GM19238 (cell line): ENCODE results near the gene OVCA2.

ENCODE experiments used
- DNase-seq: peaks from one replicate; pipeline ENCODE4 v3.0.0; 2011; ENCODE audit warnings: low spot score; ENCODE audit not compliant: insufficient read length

The OVCA2 gene

DNA sequence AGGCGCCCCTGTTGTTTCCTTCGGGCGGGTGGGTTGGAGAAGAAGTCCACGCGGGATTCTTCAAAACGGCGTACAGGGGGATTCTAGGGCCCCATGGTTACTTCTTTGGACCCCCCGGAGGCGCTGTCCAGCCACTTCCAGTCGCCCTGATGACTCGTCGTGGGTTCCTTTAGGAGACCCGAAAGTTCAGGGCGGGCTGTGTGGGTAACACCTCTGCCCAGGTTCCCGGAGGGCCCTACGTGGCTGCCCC, 12.4 kb downstream of the OVCA2 start:
- DNase-seq: no peak

DNA sequence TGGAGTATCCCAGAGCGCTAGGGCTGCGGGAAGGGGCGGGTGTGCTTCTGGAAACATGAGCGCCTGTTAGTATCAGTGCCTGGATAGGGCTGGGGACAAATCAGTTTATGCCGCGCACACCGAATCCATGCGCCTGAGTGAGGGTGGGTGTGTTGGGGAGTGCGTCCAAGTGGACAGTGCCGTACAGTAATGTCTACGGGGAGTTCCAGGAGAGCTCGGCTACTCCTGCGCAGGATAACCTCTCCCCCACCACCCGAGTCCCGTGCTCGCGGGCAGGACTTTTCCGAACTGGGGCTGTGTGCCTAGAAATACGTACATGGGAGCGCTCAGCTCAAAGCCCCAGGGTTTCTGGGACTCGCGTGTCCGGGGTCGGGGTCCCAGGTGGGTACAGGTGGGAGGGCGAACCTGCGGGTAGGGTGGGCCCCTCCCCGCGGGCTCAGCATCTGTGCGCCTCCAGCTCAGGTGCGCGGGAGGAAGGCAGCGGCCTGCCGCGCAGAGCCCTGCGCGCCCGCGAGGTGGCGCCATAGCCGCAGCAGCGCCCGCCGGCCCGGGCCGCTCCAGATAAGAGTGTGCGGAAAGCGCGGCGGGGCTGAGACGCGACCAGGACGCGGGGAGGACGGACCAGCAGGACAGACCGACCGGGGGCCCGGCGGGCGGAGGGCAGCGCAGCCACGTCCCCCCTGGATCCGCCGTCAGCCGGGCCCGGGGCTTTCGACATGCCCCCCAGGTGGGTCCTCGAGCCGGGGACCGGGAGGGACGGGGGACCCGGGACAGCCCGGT, 12.9 kb downstream of the OVCA2 start, which contains the start of gene HIC1:
Gene HIC1 (plus strand): TSS at position 592 of the 780 bp plus-strand sequence. CDS start 1,588 bp downstream, outside the sequence.
- peak; percentile 89 for DNase-seq

DNA sequence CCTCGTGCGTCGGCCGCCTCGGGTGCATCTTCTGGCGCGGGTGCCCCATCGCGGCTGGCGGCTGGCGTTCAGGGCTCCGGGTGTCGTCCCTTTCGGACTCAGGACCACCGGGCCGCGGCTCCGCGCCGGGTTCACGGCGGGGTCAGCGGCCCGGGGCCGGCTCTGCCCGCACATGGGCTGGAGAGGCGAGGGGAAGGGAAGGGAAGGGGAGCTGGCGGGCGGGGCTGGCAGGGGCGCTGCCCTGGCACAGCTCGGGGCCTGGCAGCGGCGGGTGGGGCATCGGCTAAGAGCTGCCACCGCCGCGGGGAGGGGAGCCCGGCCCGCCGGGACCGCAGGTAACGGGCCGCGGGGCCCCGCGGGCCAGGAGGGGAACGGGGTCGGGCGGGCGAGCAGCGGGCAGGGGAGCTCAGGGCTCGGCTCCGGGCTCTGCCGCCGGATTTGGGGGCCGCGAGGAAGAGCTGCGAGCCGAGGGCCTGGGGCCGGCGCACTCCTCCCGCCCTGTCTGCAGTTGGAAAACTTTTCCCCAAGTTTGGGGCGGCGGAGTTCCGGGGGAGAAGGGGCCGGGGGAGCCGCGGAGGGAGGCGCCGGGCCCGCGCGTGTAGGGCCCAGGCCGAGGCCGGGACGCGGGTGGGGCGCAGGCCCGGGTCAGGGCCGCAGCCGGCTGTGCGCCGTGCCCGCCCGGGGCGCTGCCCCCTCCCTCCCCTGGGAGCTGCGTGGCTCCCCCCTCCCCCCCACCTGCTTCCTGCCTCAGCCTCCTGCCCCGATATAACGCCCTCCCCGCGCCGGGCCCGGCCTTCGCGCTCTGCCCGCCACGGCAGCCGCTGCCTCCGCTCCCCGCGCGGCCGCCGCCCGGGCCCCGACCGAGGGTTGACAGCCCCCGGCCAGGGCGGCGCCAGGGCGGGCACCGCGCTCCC, 13.7 kb downstream of the OVCA2 start:
- DNase-seq: peak; percentile 78

DNA sequence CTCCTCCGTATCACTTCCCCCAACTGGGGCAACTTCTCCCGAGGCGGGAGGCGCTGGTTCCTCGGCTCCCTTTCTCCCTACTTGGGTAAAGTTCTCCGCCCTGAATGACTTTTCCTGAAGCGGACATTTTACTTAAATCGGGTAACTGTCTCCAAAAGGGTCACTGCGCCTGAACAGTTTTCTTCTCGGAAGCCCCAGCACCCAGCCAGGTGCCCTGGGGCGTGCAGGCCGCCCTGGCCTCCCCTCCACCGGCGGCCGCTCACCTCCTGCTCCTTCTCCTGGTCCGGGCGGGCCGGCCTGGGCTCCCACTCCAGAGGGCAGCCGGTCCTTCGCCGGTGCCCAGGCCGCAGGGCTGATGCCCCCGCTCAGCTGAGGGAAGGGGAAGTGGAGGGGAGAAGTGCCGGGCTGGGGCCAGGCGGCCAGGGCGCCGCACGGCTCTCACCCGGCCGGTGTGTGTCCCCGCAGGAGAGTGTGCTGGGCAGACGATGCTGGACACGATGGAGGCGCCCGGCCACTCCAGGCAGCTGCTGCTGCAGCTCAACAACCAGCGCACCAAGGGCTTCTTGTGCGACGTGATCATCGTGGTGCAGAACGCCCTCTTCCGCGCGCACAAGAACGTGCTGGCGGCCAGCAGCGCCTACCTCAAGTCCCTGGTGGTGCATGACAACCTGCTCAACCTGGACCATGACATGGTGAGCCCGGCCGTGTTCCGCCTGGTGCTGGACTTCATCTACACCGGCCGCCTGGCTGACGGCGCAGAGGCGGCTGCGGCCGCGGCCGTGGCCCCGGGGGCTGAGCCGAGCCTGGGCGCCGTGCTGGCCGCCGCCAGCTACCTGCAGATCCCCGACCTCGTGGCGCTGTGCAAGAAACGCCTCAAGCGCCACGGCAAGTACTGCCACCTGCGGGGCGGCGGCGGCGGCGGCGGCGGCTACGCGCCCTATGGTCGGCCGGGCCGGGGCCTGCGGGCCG, 14.7 kb downstream of the OVCA2 start:
- DNase-seq: peak; percentile 68

DNA sequence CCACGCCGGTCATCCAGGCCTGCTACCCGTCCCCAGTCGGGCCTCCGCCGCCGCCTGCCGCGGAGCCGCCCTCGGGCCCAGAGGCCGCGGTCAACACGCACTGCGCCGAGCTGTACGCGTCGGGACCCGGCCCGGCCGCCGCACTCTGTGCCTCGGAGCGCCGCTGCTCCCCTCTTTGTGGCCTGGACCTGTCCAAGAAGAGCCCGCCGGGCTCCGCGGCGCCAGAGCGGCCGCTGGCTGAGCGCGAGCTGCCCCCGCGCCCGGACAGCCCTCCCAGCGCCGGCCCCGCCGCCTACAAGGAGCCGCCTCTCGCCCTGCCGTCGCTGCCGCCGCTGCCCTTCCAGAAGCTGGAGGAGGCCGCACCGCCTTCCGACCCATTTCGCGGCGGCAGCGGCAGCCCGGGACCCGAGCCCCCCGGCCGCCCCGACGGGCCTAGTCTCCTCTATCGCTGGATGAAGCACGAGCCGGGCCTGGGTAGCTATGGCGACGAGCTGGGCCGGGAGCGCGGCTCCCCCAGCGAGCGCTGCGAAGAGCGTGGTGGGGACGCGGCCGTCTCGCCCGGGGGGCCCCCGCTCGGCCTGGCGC, 15.4 kb downstream of the OVCA2 start:
- no peak for DNase-seq

DNA sequence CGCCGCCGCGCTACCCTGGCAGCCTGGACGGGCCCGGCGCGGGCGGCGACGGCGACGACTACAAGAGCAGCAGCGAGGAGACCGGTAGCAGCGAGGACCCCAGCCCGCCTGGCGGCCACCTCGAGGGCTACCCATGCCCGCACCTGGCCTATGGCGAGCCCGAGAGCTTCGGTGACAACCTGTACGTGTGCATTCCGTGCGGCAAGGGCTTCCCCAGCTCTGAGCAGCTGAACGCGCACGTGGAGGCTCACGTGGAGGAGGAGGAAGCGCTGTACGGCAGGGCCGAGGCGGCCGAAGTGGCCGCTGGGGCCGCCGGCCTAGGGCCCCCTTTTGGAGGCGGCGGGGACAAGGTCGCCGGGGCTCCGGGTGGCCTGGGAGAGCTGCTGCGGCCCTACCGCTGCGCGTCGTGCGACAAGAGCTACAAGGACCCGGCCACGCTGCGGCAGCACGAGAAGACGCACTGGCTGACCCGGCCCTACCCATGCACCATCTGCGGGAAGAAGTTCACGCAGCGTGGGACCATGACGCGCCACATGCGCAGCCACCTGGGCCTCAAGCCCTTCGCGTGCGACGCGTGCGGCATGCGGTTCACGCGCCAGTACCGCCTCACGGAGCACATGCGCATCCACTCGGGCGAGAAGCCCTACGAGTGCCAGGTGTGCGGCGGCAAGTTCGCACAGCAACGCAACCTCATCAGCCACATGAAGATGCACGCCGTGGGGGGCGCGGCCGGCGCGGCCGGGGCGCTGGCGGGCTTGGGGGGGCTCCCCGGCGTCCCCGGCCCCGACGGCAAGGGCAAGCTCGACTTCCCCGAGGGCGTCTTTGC, 16.2 kb downstream of the OVCA2 start:
- DNase-seq: no peak

DNA sequence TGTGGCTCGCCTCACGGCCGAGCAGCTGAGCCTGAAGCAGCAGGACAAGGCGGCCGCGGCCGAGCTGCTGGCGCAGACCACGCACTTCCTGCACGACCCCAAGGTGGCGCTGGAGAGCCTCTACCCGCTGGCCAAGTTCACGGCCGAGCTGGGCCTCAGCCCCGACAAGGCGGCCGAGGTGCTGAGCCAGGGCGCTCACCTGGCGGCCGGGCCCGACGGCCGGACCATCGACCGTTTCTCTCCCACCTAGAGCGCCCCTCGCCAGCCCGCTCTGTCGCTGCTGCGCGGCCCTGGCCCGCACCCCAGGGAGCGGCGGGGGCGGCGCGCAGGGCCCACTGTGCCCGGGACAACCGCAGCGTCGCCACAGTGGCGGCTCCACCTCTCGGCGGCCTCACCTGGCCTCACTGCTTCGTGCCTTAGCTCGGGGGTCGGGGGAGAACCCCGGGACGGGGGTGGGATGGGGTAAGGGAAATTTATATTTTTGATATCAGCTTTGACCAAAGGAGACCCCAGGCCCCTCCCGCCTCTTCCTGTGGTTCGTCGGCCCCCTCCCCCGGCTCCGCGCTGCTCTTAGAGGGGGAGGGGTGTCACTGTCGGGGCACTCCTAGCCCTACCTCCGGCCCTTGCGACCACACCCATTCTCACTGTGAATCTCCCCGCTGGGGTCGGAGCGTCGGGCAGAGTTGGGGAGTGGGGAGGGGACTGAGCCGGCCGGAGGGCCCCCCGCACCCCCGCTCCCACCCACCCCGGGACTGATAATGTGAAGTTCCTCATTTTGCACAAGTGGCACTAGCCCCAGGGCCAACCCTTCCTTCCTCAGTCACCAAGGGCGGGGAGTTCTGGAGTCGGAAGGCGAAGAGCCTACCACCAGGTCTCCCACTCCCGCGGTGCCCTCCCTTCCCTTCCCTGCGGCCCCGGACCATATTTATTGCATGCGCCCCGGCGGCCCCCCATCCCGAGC, 17.0 kb downstream of the OVCA2 start:
- DNase-seq: peak; percentile 75

DNA sequence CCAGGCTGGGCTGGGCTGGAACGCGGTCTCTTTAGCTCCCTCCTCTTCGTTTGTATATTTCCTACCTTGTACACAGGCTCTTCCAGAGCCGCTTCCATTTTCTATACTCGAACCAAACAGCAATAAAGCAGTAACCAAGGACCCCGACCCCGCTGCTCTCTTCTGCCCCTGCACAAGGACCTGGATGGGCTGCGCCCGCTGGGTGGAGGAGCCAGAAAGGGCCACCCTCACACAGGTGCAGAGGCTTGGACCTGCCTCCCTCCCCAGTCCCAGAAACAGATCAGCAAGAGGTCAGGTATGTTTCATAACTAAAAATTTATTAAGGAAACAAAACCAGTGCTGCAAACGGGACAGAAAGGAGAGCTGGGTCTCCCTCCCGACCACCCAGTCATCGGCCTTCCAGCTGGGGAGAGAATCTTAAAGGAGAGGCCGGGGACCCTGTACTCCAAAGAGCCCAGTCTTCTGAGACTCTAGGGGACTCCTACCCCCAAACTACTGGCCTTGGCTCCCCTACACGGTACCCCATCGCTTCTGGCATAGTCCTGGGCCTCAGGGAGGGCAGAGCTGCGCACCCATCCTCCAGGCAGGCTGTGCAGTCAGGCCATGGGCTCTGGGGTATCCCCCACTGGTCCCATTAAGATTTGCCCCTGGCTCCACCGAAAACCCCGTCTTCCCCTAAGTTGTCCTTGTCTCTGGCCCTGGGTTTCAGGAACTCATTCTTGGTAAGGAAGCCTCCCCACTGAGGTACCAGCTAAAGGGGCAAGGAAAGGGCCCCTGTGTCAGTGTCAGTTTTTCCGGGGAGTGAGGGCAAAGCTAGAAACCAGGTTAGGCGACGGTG, 17.9 kb downstream of the OVCA2 start:
- DNase-seq: no peak

DNA sequence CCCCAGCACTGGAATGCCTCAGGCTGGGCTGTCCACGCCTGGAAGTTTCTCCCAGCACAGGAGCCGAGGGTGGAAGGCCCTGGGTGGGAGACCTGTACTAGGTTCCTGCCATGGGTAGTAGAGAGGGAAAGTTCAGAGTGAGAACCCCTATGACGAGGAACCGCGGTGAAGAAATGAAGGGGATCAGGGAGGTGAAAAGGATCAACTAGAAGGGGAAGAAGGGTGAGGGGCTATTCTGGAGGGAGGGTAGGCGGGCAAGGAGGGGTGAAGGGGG, 18.5 kb downstream of the OVCA2 start:
- DNase-seq: no peak

DNA sequence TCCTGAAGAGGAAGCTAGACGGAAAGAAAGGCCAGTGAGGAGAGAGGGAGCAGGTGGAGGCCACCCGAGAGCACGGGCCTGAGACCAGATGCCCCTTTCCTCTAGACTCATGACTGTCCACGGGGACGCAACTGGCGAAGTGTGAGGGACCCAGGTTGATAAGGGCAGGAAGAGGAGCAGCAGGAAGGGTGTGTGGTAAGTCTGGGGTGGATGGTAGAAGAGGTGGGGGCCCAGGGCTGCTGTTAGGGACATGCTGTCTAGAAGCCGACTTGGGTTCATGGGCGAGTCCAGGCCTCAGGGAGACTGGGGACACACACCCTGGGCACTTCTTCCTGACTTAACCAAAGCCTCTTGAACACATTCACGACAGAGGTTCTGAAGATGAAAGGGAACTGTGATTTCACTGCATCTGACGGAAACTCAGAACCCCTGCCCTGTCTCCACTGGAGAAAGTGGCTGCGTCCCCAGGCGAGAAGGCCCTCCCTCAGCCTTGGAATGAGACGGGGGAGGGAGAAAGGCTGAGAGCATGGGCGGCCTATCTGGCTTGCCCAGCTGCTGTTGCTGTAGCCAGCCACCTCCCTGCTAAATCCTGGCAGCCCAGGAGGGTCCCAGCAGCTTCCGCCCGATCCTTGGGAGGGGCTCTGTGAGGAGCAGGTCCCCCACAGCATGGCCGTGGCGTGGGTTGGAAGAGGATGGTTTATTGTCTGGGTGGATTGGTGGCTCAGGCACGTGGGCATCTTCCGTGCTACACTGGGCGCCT, 19.0 kb downstream of the OVCA2 start:
- DNase-seq: no peak

DNA sequence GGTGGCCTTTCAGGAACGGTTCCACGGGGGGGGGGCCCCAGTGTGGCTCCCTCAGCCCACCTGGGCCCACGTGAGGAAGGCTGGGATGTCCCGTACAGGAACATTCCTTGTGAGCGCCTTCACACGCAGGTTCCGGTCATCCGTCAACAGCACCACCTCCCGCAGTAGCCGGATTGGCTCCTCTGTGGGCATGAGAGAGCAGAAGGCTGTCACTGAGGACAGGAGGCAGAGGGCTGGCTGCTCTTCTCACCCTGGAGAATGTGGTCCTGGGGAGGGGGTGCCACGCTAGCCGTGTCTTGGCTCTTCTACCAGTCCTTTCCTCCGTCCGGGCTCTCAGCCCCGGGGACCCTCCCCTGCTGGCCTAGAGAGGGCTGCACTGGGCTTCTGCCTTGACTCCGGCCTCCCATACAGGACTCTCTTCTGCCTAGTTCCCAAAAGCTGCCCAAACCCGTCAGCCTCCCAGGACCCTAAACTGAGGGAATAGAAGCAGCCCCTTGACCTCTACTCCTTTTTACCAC, 19.7 kb downstream of the OVCA2 start:
- DNase-seq: no peak

DNA sequence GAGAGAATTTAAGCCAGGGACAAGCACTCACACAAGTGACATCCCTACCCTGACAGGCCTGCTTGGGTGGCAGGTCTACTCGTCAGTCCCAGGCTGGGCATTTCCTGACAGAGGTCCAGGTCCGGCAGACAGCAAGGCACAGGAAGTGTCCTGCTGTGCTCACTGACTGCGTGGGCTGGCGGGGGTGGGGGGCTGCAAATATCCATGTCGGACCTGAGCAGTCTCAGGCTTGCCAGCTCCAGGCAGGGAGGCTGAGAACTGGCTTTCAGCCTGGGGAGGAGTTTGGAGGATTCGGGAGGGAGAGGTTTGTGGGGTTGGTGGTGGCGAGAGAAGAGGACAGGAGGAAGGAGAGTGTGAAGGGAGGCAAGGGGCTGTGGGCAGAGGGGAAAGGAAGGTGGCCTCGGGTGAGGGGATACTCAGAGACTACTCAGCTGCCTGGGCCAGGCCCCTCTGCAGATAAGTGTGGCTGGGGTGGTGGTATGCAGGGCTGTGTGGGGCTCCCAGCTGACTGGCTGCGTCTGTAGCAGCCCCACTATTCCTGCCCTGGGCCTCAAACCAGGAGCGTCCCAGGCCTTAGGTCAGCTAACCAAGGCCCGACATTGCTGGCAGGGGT, 20.9 kb downstream of the OVCA2 start:
- no peak for DNase-seq

DNA sequence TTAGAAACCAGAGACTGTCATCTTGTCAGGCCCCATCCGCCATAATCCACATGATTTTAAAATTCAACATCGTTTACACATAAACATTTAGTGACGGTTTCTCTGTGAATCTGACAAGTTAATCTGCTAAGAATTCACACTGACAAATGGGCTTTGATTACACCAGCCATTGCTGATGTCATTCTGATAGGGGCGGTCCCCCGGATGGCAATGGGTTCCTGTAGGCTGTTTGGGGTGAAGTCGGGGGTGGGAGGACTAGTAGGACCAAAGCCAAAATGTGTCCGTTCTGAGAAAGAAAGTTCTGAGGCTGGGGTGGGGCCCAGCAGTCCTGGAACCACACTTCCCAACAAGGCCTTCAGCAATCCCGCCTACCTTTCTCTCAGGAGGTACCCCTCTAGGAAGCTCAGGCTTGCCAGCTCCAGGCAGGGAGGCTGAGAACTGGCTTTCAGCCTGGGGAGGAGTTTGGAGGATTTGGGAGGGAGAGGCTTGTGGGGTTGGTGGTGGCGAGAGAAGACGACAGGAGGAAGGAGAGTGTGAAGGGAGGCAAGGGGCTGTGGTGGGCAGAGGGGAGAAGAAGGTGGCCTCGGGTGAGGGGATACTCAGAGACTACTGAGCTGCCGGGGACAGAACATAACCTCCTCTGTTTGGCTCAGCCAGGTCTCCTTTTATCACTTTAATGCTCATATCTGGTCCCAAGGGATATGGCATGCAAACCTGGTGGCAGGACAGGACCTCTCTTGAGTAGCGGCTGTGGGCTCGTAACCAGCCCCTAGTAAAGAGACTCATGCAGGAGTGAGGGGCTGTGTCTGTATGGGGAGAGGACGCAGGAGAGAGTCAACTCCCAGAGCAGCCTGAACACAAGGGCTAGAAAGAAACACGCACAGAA, 21.7 kb downstream of the OVCA2 start:
- DNase-seq: no peak

DNA sequence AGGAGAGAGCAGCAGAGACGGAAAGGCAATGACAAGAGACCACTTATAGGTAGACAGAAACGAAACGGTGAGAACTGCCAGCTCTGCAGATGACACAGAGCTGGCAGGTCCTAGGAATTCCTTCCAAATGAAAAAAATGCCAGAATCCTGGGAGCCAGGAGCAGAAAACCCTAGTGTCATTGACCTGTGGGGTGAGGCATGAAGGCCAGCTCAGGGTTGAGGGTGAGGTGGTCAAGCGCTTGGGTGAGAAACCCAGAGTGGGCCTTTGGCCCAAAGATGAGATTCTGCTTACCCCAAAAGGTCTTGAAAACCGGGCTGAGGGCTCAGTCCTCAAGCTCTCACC, 22.3 kb downstream of the OVCA2 start:
- no peak for DNase-seq

DNA sequence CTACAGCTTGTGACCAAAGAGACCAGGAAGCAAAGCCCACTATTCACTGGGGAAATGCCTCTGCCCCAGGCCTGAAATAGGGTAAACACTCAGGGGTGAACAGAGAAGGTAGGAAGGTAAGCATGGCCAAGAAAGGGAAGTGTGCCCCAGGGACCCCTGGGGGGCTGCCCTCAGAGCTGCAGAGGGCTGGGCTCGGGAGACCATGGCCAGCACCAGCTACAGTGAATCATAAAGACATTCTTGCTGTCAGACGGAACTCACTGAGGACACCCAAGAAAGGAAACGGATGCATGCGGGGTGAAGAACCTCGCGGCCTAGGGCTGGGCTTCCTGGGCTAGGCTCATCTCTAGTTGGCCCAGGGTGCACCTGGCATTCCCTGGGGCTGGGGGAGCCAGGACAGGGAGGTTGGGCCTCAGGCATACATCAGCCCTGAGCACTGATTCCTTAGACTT, 22.7 kb downstream of the OVCA2 start:
- DNase-seq: no peak
